HTERT RPE-1 (cell line): ENCODE measurements around the gene EIF2S1.

Experiments
- in situ Hi-C: fragments of 300-500 bp; cut with MboI; formaldehyde crosslinking; loops from 4 replicates; pipeline ENCODE4 v1.14.3; 2020; ENCODE audit warnings: low sequenced_read_pairs

The EIF2S1 gene

GRCh38 chr14:67429510-67430205 lies 69.5 kb downstream of the EIF2S1 start:
- in situ Hi-C loops, result no loop called here

GRCh38 chr14:67432050-67432564 lies 72.0 kb downstream of the EIF2S1 start:
- in situ Hi-C loops, result no loop called here

- in situ Hi-C loops, result no loop called here
Observed at GRCh38 chr14:67435603-67436002, 75.5 kb downstream of the EIF2S1 start.
